HS-5 (cell line): Measurements from ENCODE around the gene RAPH1.

Experiments used
- DNase-seq: peaks from one replicate; pipeline ENCODE4 v3.0.0-alpha.2; 2012; ENCODE audit warnings: low read depth

Gene RAPH1

DNA sequence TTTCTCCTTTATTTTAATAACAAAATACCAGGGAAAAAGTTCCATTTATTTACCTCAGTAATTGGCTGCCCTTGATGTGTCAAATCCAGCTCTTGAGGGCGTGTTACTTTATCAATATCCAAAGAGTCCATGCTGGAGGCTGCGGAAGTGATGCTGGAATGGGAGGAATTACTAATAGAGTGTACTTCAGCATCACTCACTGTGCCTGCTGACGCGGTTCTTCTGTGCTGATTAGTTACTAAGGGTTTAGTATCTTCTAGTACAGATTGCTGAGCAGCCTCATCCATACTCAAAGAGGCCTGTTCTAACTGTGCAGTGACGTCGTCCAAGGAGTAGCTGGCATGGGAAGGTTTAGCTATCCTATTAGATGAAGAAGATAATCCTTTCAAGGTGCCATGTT lies 45.6 kb downstream of the RAPH1 start:
- no peak for DNase-seq

DNA sequence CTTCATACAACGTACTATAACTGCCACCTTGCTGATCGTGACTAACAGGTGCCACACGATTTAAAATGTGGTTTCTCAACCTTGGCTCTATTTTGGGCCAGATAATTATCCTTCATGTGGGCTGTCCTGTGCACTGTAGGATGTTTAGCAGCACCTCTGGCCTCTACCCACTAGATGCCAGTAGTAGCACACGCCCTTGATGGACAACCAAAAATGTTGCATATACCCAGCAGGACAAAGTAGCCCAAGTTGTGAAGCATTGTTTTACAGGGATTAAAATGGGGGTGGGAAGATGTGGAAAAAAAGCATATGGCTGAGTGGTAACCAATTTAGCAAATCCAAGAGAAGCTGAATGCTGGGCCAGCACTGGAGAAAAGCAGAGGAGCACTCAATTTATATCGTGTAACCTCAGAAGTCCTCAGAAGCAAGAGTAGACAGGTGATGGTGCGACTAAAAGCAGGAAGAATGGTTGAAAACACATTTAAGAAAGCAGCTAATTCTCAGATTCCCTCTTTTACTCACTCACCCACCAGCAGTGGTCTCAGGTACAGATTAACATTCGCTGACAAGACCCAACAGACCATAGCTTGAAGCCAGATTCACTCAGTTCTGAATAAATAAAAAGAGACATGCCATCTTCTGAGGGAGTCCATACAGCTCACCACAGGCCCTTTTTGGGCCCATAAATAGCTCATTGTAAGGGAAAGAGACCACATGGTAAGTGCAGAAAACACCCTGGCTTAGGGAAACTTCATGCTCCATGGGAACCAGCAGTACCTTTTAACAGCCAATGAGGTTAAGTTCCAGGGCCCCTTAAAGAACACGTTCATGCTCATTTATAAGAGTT lies 50.6 kb downstream of the RAPH1 start:
- no peak for DNase-seq

DNA sequence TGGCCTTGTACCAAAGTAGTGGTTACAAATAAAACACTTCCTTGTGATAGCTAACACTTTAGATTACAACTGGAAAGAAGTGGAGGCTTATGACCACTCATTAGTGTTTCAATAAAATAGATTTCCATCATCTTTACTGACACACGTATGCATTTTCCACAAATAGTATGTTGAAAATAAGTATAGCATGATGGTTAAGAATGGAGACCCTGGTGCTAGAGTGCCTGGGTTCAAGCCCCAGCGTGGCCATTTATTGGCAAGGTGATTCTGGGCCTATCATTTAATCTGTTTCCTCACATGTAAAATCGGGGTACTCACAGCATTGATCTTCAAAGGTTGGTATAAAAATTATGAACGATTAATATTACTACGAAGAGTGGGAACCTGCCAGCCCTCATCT lies 54.5 kb downstream of the RAPH1 start:
- DNase-seq: no peak

DNA sequence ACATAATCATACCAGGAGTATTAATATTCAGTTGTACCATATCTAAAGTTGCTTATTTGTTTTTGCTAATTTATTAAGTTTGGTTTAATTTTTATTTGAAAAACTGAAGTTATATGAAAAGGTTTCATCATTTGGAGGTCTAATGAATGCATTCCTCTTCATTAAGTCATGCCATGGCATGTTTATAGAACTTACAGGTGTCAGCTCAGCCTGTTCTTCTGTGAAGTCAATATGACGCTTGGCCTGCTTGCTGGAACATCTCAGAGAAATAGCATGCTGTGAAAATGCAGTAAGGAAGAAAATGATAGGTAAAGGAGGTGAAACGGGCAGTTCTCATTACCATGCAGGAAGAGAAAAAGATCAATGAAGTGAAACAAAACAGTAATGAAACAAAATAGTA lies 58.2 kb downstream of the RAPH1 start:
- DNase-seq: no peak

DNA sequence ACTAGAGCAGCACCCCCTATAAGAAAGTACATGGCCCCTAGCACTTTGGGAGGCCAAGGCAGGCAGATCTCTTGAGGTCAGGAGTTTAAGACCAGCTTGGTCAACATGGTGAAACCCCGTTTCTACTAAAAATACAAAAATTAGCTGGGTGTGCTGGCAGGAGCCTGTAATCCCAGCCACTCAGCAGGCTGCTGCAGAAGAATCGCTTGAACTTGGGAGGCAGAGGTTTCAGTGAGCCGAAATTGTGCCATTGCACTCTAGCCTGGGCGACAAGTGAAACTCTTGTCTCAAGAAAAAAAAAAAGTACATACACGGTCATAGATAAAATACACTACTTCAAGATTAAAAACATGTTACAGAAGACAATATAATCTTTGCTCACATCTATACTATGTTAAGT lies 63.8 kb downstream of the RAPH1 start:
- DNase-seq: no peak

DNA sequence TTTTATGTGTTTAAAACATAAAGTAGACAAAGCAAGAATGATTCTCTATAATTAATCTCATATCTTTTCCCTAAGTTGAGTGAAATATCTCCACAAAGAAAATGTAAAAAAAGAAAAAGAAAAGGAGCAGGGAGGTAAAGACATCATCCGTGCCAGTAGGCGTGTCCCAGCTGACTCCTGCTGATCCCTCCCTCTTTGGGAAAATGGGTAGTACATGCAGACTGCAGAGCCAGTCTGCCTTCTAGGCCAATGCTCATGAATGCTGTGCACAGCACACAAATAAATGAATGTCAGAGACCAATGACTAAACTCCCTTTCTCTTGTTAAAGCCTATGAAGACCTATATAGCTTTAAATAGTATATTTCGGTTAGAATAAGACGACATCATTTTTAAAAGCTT lies 64.7 kb downstream of the RAPH1 start:
- DNase-seq: no peak

DNA sequence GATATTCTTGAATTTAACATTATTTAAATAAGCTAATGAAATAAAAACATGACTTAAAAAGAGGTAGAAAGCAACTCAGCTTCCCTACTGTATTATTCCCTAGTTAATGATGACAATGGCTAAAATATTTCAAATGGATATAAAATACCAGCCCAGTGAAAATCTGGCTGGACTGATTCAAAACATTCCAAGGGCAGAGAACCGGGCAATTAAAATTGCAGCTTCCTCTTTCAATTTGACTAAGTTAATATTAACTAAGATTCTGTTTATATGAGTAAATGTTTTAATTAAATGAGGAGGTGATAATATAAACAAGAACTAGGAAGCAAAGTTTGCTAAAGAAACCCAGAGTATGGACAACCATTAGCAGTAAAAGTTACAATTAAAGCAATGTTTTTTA lies 65.6 kb downstream of the RAPH1 start:
- DNase-seq: no peak

DNA sequence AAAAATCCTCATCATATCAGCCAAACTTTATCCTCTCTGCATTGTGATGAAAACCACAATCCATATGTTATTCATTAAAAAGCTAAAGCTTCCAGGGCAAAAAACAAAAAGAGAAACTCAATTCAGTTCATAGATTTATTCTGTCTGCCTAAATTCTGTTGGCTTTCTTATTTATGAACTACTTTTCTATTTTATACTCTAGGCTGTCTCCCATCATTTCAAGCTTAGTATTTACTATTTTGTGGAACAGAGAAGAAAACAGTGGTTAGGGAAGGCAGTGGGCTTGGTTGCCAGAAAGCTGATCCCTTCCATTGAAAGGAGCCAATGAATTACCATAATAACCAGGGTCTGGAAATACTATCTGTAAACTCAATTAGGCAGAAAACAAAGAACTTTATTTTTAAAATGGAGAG lies 71.8 kb downstream of the RAPH1 start:
- no peak for DNase-seq

DNA sequence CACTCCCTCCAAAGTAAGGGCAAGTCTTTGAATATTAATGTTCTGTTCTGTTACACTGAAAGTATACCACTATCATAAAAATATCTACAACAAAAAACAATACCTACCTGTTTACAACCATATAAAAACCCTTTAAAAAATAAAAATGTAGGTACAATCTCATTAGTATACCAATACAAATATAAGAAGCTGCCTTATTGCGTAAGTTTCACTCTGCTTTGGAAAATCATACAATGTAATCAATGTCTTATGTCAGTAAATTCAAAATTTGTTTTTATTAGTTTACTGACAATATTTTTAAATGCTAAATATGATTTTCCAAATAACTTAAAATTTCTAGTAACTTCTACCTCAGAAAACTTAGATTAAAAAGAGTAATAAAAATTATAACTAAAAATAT lies 72.8 kb downstream of the RAPH1 start:
- DNase-seq: no peak

DNA sequence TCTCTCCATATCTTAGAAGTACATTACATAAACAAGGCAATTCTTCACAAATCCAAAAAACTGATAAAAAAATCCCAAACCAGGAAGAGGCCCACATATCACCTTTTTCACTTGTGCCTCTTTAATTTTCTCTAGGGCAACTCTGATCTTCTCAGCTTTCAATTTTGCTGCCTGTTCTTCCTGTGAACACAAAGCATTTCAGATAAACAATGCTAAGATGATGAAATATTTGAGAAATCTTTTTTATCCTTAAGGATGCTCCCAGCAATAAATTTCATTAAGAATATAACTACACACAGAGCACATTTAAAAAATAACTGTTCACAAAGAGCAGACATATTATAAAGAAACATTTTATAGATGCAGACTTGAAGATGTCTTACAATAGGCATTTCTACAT lies 73.4 kb downstream of the RAPH1 start:
- DNase-seq: no peak

DNA sequence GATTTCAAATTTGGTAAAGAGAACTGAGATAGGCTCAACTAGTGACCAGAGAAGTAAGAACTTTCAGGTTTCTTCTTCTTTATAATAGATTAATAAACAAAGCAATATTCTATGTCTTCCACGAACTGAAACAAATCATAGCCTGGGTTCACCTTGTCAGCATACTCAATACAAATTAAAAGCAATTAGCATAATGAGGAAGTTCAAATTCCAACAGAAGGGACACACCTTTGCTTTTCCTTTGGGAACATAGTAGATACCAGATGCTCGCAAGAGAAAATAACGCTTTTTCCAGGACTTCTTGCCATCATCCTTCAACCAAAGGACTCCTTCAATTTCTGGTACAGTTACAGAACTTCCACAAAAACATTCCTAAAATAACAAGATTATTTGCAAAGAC lies 79.9 kb downstream of the RAPH1 start:
- DNase-seq: no peak

DNA sequence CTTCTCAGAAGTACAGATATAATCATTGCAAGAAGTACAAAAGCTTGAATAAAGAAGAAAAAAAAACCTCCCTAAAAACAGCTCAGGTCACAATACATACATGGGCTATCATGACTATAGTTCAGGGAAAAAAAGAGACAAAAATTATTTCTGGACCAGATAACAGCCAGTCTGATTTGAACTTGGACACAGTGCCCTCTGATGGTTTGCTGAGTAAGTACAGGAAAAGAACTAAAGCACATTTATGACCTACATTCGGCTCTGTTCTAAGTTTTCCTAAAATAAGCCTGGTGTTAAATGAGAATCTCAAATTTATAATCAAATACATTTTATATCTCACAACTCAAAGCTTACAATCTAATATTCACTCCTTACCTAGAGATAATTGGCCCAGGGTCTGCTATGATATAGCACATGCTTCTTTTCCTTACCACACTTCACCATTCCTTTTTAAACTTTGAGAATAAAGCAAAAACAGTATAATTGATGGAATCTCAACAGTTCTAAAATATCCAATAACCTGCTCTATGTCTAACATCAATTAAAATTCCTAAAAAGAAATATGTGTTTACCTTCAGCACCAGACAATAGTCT lies 81.1 kb downstream of the RAPH1 start:
- no peak for DNase-seq

DNA sequence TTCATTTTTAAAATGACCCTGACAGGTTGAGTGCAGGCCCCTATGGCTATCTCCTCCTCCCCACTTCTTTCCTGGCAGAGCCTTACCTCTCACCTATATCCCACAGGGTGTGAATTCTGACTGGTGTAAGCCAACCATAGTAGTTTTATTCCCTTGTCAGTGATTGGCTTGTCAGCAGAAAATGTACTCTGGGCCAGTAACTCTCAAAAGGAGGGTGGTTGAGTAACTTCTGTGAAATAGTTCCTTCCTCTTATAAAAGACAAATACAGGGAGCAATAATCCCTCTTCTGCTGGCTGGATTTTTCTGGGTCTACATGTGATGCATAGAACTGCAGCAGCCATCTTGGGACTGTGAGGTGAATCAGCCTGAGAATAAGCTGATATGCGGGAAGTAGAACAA lies 83.4 kb downstream of the RAPH1 start:
- no peak for DNase-seq

DNA sequence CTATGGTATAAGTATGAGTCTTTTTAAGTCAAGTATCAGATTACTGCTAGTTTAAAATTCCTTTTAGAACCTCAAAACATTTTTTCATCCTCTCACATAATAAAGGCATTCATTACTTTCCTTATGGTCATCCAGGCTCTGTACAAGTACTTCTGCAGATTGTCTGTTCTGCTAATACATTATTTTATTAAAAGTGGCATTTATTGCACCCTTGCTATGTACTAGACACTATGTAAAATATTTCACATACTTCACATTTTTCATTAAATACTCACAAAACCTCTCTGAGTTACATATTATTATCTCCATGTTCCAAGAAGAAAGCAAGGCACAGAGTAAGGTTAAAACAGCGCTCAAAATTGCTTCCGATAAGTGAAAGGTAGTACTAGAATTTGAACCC lies 84.1 kb downstream of the RAPH1 start:
- no peak for DNase-seq

DNA sequence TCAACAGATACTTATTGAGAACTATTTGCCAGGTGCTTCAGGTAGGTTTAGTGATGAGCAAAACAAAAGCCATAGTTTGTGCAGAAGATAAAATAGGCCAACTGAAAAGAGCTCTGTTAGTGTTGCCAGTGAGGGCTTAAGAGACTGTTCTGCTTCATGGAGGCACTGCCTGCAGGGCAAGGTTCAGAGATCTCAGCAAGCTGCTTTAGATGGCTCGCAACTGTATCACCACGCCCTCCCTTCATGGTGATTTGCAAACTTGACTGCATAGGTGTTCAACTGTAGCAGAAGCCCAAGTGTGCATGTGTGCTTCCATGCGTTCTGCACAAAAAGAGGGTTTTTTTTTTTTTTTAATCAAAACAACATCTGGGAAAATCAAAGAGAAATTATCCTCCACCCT lies 84.5 kb downstream of the RAPH1 start:
- no peak for DNase-seq

DNA sequence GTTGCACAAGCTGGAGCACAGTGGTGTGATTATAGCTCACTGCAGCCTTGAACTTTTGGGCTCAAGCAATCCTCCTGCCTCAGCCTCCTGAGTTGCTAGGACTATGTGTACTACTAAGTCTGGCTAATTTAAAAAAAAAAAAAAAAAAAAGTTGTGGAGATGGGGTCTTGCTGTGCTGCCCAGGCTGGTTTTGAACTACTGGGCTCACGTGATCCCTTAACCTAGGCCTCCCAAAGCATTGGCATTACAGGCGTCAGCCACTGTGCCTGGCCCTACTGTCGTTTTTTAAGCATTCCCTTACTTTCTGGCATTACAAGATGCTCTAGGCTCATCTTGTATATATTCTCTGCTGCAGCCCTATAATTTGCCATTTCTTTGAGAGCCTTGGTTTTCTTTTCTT lies 88.3 kb downstream of the RAPH1 start:
- no peak for DNase-seq

DNA sequence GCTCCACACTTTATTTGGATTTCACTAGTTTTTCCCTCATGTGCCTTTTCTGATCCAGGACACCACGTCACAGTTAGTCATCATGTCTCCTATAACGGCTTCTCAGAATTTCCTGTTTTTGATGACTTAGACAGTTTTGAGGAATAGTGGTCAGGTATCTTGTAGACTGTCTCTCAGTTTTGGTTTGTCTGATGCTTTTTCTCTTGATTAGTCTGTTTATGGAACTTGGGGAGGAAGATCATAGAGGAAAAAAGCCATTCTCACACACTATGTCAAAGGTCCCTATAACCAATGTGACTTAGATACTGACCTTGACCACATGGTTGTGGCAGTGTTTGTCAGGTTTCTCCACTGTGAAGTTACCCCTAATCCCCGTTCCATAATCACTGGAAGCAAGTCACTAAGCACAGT lies 89.0 kb downstream of the RAPH1 start:
- DNase-seq: peak; percentile 88

DNA sequence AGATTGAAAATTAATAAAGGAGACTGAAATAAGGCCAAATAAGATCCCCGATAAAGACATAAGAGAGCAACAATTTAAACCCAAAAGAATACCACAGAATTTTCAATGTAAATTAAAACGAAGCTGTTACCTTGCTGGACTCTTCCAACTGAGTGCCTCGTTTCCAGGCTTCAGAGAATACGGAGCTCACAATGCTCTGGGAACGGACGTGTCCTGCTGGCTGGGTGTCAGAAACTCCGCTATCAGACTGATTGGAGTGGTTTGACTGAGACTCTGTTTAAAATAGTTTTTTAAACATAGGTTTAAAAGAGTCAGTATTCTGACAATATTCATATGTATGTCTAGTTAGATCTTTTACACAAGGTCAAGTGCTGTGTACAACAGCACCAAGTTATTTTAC lies 90.4 kb downstream of the RAPH1 start:
- no peak for DNase-seq

DNA sequence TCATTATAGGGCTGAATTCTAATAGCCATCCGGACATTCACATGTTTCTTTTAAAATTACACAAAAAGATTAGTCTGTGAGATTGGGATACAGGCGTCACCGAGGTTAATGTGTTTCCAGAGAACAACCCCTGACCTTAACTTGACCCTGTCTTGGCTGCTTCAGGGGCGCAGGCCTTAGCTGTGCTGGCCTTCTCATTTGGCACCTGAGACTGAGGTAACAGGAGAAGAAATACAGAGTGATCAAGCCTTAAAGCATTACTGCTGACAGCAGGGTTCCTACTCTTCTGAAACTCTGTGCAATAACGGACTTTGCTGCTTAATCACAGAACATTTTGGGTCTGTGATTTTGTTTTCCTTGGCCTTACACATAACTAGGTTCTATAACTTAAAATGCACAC lies 92.6 kb downstream of the RAPH1 start:
- DNase-seq: no peak

DNA sequence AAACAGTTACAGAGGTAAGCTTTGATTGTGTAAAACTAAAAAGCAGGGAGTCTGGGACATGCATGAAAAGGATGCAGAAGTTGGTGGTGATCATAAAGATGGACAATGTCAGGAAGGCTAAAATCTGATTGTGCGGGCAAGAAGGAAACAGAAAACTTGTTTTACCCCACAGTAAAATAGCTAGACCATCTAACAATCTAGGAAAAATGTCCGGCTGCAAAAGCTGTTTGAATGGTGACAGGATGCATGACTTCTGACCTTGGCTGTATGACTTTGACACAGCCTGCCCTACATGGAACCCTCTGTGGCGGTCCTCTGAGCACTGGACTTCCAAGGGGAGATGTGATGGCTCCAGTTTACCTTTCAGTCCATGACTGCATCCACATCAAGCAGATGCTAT lies 93.6 kb downstream of the RAPH1 start:
- DNase-seq: no peak

DNA sequence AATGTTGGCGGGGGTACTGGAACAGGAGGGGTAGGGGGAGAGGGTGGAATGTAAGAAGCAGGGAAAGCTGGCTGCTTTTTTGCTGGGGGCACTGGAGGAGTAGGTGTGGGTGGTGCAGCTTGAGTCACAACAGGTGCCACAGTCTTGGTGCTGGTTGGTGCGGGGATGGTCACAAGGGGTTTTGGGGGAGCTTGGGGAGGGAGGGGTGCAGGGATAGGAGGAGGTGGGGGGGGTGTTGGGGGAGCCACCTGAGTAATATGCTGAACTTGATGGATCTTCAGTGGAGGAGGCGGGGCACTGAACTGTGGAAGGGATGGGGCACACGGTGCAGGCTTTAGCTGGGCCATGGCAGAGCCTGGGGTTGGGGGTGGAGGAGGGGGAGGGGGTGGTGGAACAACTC lies 94.4 kb downstream of the RAPH1 start:
- no peak for DNase-seq

DNA sequence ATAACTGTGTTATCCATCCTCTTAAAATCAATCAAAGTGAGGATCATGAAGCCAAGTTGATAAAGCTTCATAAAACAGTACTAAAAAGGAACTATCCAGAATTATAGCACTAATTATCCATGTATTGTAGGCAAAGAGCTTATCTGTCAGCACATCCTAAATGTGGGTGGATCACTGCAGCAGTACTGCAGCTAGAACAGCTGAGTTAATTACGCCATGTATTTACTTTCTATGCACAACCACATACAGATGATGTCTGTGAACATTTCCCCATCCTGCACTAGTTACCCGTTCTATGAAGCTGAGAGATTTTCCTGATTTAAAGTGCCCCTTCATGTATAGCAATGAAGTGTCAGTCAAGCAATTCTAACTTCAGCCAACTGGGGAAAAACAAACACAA lies 96.6 kb downstream of the RAPH1 start:
- DNase-seq: no peak

DNA sequence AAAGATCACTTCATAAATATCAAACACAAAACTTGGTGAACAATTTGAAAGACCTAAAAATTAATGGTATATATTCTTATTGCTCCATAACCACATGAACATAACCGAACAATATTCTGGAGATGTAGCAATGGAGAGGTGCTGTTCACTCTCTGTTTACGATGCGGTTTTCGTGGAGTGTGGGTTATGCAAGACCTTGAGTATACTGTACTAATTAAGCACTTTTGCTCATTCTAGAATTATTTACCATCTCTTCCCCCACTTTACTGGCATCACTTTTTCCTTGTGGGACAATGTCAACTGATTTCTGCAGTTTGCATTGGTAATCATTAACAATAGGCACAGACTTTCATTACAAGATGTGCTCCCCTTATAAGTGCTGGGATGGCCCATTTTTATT lies 97.6 kb downstream of the RAPH1 start:
- DNase-seq: no peak

DNA sequence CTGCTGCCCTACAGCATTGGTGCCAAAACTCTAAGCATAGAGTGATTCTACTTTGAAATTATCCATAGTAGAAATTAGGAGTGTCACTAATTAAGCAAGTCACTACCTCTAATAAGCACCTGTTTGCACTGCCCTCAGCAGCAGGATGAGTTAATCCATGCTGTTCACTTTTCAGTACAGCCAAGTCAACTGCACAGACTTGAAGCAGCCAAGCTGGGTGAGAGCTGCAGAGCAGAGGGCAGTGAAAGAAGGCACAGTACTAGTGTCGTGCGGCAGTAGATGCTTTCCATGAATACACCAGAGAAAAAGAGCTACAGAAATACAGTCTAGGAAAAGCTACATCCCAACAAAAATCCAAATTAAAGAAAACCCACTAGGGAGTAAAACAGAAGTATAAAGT lies 98.6 kb downstream of the RAPH1 start:
- DNase-seq: no peak
